H9 (cell line): ENCODE results near the gene TEKT3. TPM values are rescaled to one million over a fixed set of nuclear protein-coding genes. Genes with fewer than 3 reads are reported as not detected.

ENCODE experiments used
- DNase-seq: peaks from one replicate; pipeline ENCODE4 v3.0.0-alpha.2; 2017
- H2AFZ ChIP-seq: one replicate; pipeline ENCODE4 v1.6.1; 2013; ENCODE audit warnings: mild to moderate bottlenecking, low read length, control low read depth, moderate library complexity
- H2AK5ac ChIP-seq: 2 replicates; pipeline ENCODE4 v1.6.1; 2013; ENCODE audit warnings: low read length, control low read depth, mixed read lengths; ENCODE audit not compliant: insufficient read length
- H2BK120ac ChIP-seq: one replicate; pipeline ENCODE4 v1.6.1; 2013; ENCODE audit warnings: low read depth, mild to moderate bottlenecking, low read length, control low read depth, inconsistent platforms; ENCODE audit not compliant: poor library complexity, severe bottlenecking
- H2BK12ac ChIP-seq: 2 replicates; pipeline ENCODE4 v1.6.1; 2013; ENCODE audit warnings: low read length, control low read depth, mixed read lengths, low read depth; ENCODE audit not compliant: insufficient read length
- H2BK15ac ChIP-seq: 2 replicates; pipeline ENCODE4 v1.6.1; 2013; ENCODE audit warnings: low read depth, low read length, control low read depth
- H2BK20ac ChIP-seq: one replicate; pipeline ENCODE4 v1.6.1; 2013; ENCODE audit warnings: low read depth, mild to moderate bottlenecking, low read length, control low read depth, inconsistent platforms; ENCODE audit not compliant: poor library complexity, severe bottlenecking
- H2BK5ac ChIP-seq: 2 replicates; pipeline ENCODE4 v1.6.1; 2013; ENCODE audit warnings: low read length, control low read depth, mixed read lengths; ENCODE audit not compliant: insufficient read length
- H3K14ac ChIP-seq: 2 replicates; pipeline ENCODE4 v1.6.1; 2013; ENCODE audit warnings: low read length, control low read depth; ENCODE audit not compliant: insufficient read depth
- H3K18ac ChIP-seq: 2 replicates; pipeline ENCODE4 v1.6.1; 2013; ENCODE audit warnings: low read depth, mild to moderate bottlenecking, mixed read lengths, low read length, control low read depth; ENCODE audit not compliant: insufficient read length
- H3K23ac ChIP-seq: 2 replicates; pipeline ENCODE4 v1.6.1; 2013; ENCODE audit warnings: low read length, control low read depth, mixed read lengths, low read depth; ENCODE audit not compliant: insufficient read length
- H3K23me2 ChIP-seq: 2 replicates; pipeline ENCODE4 v1.6.1; 2013; ENCODE audit warnings: low read depth, mild to moderate bottlenecking, mixed read lengths, low read length, control low read depth; ENCODE audit not compliant: insufficient read length, poor library complexity, severe bottlenecking
- H3K27ac ChIP-seq: 2 replicates; pipeline ENCODE4 v1.5.1; 2013; ENCODE audit warnings: low read length, control low read depth, mixed read lengths, low read depth; ENCODE audit not compliant: insufficient read length
- H3K27me3 ChIP-seq: 2 replicates; pipeline ENCODE4 v1.6.1; 2013; ENCODE audit warnings: low read length, control low read depth, inconsistent platforms; ENCODE audit not compliant: insufficient read depth
- H3K4ac ChIP-seq: 2 replicates; pipeline ENCODE4 v1.6.1; 2013; ENCODE audit warnings: low read depth, mild to moderate bottlenecking, control low read depth, inconsistent platforms, low read length, moderate library complexity
- H3K4me1 ChIP-seq: 2 replicates; pipeline ENCODE4 v1.6.1; 2013; ENCODE audit warnings: low read length, control low read depth, inconsistent platforms; ENCODE audit not compliant: insufficient read depth
- H3K4me2 ChIP-seq: 2 replicates; pipeline ENCODE4 v1.6.1; 2013; ENCODE audit warnings: low read length, control low read depth, mixed read lengths; ENCODE audit not compliant: insufficient read length, insufficient read depth
- H3K56ac ChIP-seq: 2 replicates; pipeline ENCODE4 v1.6.1; 2013; ENCODE audit warnings: low read depth, mild to moderate bottlenecking, mixed read lengths, low read length, control low read depth; ENCODE audit not compliant: insufficient read length
- H3K79me1 ChIP-seq: 2 replicates; pipeline ENCODE4 v1.6.1; 2013; ENCODE audit warnings: low read depth, mild to moderate bottlenecking, moderate library complexity, low read length, control low read depth, inconsistent platforms; ENCODE audit not compliant: insufficient read depth, poor library complexity, severe bottlenecking
- H3K79me2 ChIP-seq: 2 replicates; pipeline ENCODE4 v1.6.1; 2013; ENCODE audit warnings: low read length, control low read depth, inconsistent platforms; ENCODE audit not compliant: insufficient read depth
- H3K9ac ChIP-seq: 2 replicates; pipeline ENCODE4 v1.6.1; 2013; ENCODE audit warnings: low read length, control low read depth, mixed read lengths; ENCODE audit not compliant: insufficient read length; ENCODE audit errors: extremely low read depth
- H3K9me3 ChIP-seq: one replicate; pipeline ENCODE4 v1.6.1; 2013; ENCODE audit warnings: low read depth, low read length, inconsistent platforms; ENCODE audit not compliant: control insufficient read depth
- H3T11ph ChIP-seq: one replicate; pipeline ENCODE4 v1.6.1; 2013; ENCODE audit warnings: mild to moderate bottlenecking, low read length, control low read depth, inconsistent platforms
- H4K20me1 ChIP-seq: one replicate; pipeline ENCODE4 v1.6.1; 2013; ENCODE audit not compliant: control insufficient read depth, insufficient read length, insufficient read depth
- H4K5ac ChIP-seq: 2 replicates; pipeline ENCODE4 v1.6.1; 2013; ENCODE audit warnings: low read depth, mild to moderate bottlenecking, mixed read lengths, low read length, control low read depth; ENCODE audit not compliant: insufficient read length
- H4K8ac ChIP-seq: replicated peaks from 2 replicates; pipeline ENCODE4 v1.6.1; 2013; ENCODE audit warnings: low read length, control low read depth, mixed read lengths, low read depth; ENCODE audit not compliant: insufficient read length
- H4K91ac ChIP-seq: 2 replicates; pipeline ENCODE4 v1.6.1; 2013; ENCODE audit warnings: low read depth, mild to moderate bottlenecking, moderate library complexity, mixed read lengths, low read length, control low read depth; ENCODE audit not compliant: insufficient read length
- H3K27ac Mint-ChIP-seq, 3 experiments: 2 replicates in 2 of 3; 3 replicates in 1 of 3; pipeline ENCODE4 v1.8.0; 2020 to 2021; ENCODE audit warnings: mixed read lengths in 3 of 3, mild to moderate bottlenecking in 1 of 3, moderate library complexity in 1 of 3
- H3K27me3 Mint-ChIP-seq: 2 replicates; pipeline ENCODE4 v1.8.0; 2021; ENCODE audit warnings: low read depth, mild to moderate bottlenecking, moderate library complexity, mixed read lengths
- H3K36me3 Mint-ChIP-seq, 3 experiments: 2 replicates in 2 of 3; 3 replicates in 1 of 3; pipeline ENCODE4 v1.8.0; 2020 to 2021; ENCODE audit warnings: low read depth in 3 of 3, mixed read lengths in 3 of 3; ENCODE audit not compliant: insufficient read depth in 1 of 3
- H3K4me1 Mint-ChIP-seq, 2 experiments: 2 replicates each; pipeline ENCODE4 v1.8.0; 2020; ENCODE audit warnings: mixed read lengths in 2 of 2
- H3K4me3 Mint-ChIP-seq, 2 experiments: 2 replicates in 1 of 2; 3 replicates in 1 of 2; pipeline ENCODE4 v1.8.0; 2020 to 2021; ENCODE audit warnings: mild to moderate bottlenecking in 2 of 2, mixed read lengths in 2 of 2, moderate library complexity in 1 of 2
- H3K9me3 Mint-ChIP-seq, 2 experiments: 2 replicates in 1 of 2; 3 replicates in 1 of 2; pipeline ENCODE4 v1.8.0; 2020; ENCODE audit warnings: mild to moderate bottlenecking in 2 of 2, mixed read lengths in 2 of 2, moderate library complexity in 1 of 2
- WGBS: extraction: QIAGEN DNeasy Blood & Tissue Kit; methylation state at CpG from one replicate; pipeline ENCODE4 v1.1.7; 2013; ENCODE audit warnings: missing lambda C conversion rate, low lambda C conversion rate, mixed read lengths; ENCODE audit not compliant: insufficient read length; ENCODE audit errors: extremely low coverage; 5-methylcytosine and 5-hydroxymethylcytosine counted together
- total RNA-seq: library from RNA; stranded (reverse); gene quantifications from 2 replicates; pipeline ENCODE4 v1.2.1, GENCODE V29; 2021
- TF ChIP-seq, protein P1 (sequence below): fragments of 200-600 bp; sonication (generic); conservative IDR thresholded peaks from 3 replicates; pipeline ENCODE4 v1.8.0; 2021; ENCODE audit warnings: antibody characterized with exemption, mild to moderate bottlenecking

TEKT3 gene
- total RNA-seq, 1 experiment from 2014 or later: 0.42 TPM

DNA sequence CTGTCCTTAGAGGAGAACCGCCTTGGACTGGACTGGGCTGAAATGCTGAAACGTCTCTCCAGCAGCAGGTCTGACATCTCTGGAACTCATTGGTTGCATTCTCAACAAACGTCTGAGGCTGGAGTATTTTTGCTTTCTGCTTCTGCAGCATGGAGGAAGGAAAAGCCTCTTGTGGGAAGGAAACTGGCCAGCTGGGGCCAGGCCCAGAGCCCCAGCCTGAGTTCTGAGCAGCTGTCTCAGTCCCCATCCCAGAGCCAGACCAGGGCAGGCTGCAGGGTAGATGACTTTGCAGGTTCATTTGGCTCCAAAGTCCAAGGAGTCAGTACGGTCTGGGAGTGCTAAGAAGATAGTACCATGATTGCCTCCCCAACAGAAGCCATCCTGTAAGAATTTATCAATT is 18.3 kb downstream of the TEKT3 start:
- Histone ChIP-seq H3K9me3 (no peaks in the 10 kb centered on the region), H3K79me2 (no peaks in the 10 kb centered on the region), H3K79me1 (no peaks in the 10 kb centered on the region), H4K91ac (no peak overlapping the region), H2BK5ac (no peak overlapping the region), H2AFZ (no peak overlapping the region), H3K4me2 (no peak overlapping the region), H3K23me2 (no peaks in the 10 kb centered on the region), H2BK120ac (no peak overlapping the region), H2BK12ac (no peak overlapping the region), H3K18ac (no peak overlapping the region), H3K4me1 (no peaks in the 10 kb centered on the region), H3K14ac (no peak overlapping the region), H3K9ac (no peak overlapping the region), H3K23ac (no peak overlapping the region), H3K27ac (no peak overlapping the region), H3K56ac (no peak overlapping the region), H2BK15ac (0 out of 2 replicates have a peak overlapping the region, but pooled peaks have one; percentile 12), H4K5ac (no peak overlapping the region), H2AK5ac (no peak overlapping the region), H2BK20ac (no peak overlapping the region), H3K4ac (no peak overlapping the region), H3T11ph (no peak overlapping the region), H4K8ac (no peak overlapping the region), H3K27me3 (no peaks in the 10 kb centered on the region), H4K20me1 (no peaks in the 10 kb centered on the region)
- TF ChIP-seq, protein P1, sequence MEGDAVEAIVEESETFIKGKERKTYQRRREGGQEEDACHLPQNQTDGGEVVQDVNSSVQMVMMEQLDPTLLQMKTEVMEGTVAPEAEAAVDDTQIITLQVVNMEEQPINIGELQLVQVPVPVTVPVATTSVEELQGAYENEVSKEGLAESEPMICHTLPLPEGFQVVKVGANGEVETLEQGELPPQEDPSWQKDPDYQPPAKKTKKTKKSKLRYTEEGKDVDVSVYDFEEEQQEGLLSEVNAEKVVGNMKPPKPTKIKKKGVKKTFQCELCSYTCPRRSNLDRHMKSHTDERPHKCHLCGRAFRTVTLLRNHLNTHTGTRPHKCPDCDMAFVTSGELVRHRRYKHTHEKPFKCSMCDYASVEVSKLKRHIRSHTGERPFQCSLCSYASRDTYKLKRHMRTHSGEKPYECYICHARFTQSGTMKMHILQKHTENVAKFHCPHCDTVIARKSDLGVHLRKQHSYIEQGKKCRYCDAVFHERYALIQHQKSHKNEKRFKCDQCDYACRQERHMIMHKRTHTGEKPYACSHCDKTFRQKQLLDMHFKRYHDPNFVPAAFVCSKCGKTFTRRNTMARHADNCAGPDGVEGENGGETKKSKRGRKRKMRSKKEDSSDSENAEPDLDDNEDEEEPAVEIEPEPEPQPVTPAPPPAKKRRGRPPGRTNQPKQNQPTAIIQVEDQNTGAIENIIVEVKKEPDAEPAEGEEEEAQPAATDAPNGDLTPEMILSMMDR: no peak
- no peak overlapping the region for H3K4me3 Mint-ChIP-seq
- WGBS: no CpG with 5 or more reads among the region's 4 CpGs
- no peak for DNase-seq
- no peaks in the 10 kb centered on the region for H3K9me3 Mint-ChIP-seq
- H3K4me1 Mint-ChIP-seq: no peaks in the 10 kb centered on the region
- H3K27me3 Mint-ChIP-seq: 0 out of 2 replicates have a peak, but pooled peaks cover under 1% of the 10 kb centered on the region
- H3K27ac Mint-ChIP-seq: no peak overlapping the region
- no peaks in the 10 kb centered on the region for H3K36me3 Mint-ChIP-seq
